ENCODE data around the gene NID1.
"Not testable (repeated sequence)": the region's sequence is repeated elsewhere in the genome, so short reads cannot be mapped to it uniquely, and the experiment has no call there.

NID1 gene

DNA sequence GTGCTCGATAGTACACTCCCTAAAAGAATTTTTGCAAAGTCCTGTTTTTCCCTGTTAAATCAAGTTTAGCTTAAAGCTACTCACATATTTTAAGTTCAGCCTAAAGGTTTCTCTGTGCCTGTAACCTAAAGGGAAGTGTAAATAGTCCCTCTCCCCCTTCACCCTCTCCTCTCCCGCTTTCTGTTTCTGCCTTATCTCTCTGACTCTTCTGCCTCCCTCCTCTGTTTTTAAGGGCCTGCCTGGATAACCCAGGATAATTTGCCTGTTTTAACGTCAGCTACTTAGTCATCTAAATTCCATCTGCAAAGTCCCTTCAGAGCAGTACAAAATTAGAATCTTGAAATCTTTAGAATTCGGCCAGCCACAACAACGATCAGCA is 92.6 kb downstream of the NID1 start:
- Histone ChIP-seq H3K27me3 (ENCODE audit: control insufficient read depth in 1 of 2, insufficient read depth in 2 of 2, low read length in 2 of 2) (no peaks in the 10 kb centered on the region), H3K4me3 (ENCODE audit: low read depth in 1 of 2, low read length in 2 of 2) (peak overlapping the region; percentile 29 to 76), H3K4me1 (ENCODE audit: insufficient read depth, low read length) (peaks cover 7% of the 10 kb centered on the region), H3K27ac (ENCODE audit: low read depth, low read length) (peak overlapping the region; percentile 75), H3K9ac (ENCODE audit: low read length) (peak overlapping the region; percentile 81), H3K9me3 (ENCODE audit: low read length) (no peaks in the 10 kb centered on the region), H3K36me3 (ENCODE audit: insufficient read depth, low read length) (peaks cover 21% of the 10 kb centered on the region)

DNA sequence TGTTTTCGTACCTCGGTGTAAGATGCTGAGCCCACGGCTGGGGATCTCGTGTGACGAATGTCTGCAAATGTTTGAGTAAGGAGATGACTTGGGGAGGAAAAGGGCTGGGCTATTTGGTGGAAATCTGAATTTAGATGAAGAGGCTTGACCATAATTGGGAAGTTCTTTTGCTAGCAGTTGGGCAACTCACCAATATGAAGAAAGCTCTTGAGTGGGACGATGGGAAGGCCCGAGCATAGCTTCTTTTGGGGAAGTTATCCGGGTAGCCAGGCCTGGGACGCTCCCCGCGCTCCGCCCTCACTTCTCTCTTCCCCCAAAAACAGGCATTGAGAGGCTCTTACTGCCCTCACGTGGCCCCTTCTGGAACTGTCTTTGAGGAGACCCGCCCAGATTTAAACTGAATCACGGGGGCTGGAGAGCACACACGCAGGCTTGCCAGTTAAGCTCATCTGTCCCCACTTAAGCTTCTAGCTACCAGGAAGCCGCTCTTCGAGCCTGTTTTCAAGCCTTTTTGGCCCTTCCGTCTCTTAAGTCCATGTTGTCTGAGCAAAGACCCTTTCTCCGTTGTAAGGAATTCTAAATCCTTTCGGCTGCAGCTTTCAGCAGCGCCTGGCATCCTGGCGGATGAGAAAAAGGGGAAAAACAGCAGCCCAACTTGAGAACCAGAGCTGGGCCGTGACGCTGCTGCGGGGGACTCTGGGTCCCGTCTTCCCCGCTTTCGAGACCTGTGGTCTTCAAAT is 93.1 kb downstream of the NID1 start:
- H3K4me3 ChIP-seq (ENCODE audit: low read depth in 1 of 2, low read length in 2 of 2): peak overlapping the region; percentile 29 to 76
- H3K4me1 ChIP-seq (ENCODE audit: insufficient read depth, low read length): peaks cover 7% of the 10 kb centered on the region
- H3K27ac ChIP-seq (ENCODE audit: low read depth, low read length): peak overlapping the region; percentile 75
- peaks cover 15% of the 10 kb centered on the region for H3K36me3 ChIP-seq (ENCODE audit: insufficient read depth, low read length)
- no peaks in the 10 kb centered on the region for H3K27me3 ChIP-seq (ENCODE audit: control insufficient read depth in 1 of 2, insufficient read depth in 2 of 2, low read length in 2 of 2)
- H3K9me3 ChIP-seq (ENCODE audit: low read length): no peaks in the 10 kb centered on the region
- H3K9ac ChIP-seq (ENCODE audit: low read length): peak overlapping the region; percentile 81

DNA sequence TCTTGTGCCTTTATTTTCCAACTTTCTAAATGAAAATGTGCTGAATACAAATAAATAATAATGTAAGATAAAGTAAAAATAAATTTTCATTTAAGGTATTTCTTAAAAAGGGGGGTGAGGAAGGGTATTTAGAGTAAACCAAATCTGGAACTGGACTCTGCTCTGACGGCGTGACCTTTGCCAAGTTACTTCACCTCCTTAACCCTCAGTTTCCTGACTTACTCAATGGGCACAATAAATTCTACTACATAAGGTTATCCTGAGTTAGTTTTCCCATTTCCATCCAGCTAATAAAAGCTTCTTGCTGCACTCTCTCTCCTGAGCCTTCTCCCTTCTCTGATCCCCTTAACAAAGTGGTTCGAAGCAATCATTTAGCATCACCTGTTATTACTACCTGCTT is 93.9 kb downstream of the NID1 start:
- H3K9ac ChIP-seq (ENCODE audit: low read length): peak overlapping the region; percentile 81
- H3K9me3 ChIP-seq (ENCODE audit: low read length): no peaks in the 10 kb centered on the region
- peaks cover 7% of the 10 kb centered on the region for H3K4me1 ChIP-seq (ENCODE audit: insufficient read depth, low read length)
- H3K27me3 ChIP-seq (ENCODE audit: control insufficient read depth in 1 of 2, insufficient read depth in 2 of 2, low read length in 2 of 2): no peaks in the 10 kb centered on the region
- peak overlapping the region in 1 of 2 donors; percentile 76 for H3K4me3 ChIP-seq (ENCODE audit: low read depth in 1 of 2, low read length in 2 of 2)
- peak overlapping the region; percentile 52 for H3K27ac ChIP-seq (ENCODE audit: low read depth, low read length)
- peaks cover 8% of the 10 kb centered on the region for H3K36me3 ChIP-seq (ENCODE audit: insufficient read depth, low read length)

- Histone ChIP-seq H3K9ac (ENCODE audit: low read length) (no peak overlapping the region), H3K27me3 (ENCODE audit: control insufficient read depth in 1 of 2, insufficient read depth in 2 of 2, low read length in 2 of 2) (no peaks in the 10 kb centered on the region), H3K9me3 (ENCODE audit: low read length) (no peaks in the 10 kb centered on the region), H3K4me3 (ENCODE audit: low read depth in 1 of 2, low read length in 2 of 2) (no peak overlapping the region), H3K27ac (ENCODE audit: low read depth, low read length) (no peak overlapping the region), H3K4me1 (ENCODE audit: insufficient read depth, low read length) (peaks cover 7% of the 10 kb centered on the region), H3K36me3 (ENCODE audit: insufficient read depth, low read length) (no peaks in the 10 kb centered on the region)
Observed at GRCh38 chr1:235968831-235969230, 96.1 kb downstream of the NID1 start.

DNA sequence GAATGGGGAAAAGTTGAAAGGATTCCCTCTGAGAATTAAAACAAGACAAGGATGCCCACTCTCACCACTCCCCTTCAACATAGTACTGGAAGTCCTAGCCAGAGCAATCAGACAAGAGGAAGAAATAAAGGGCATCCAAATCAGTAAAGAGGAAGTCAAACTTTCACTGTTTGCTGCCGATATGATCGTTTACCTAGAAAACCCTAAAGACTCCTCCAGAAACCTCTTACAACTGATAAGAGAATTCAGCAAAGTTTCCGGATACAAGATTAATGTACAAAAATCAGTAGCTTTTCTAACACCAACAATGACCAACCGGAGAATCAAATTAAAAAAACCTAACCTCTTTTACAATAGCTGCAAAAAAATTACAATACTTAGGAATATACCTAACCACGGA is 98.8 kb downstream of the NID1 start:
- not testable (repeated sequence) for H3K27me3 ChIP-seq (ENCODE audit: control insufficient read depth in 1 of 2, insufficient read depth in 2 of 2, low read length in 2 of 2); H3K27ac ChIP-seq (ENCODE audit: low read depth, low read length); H3K4me1 ChIP-seq (ENCODE audit: insufficient read depth, low read length); H3K9me3 ChIP-seq (ENCODE audit: low read length); H3K36me3 ChIP-seq (ENCODE audit: insufficient read depth, low read length); H3K4me3 ChIP-seq (ENCODE audit: low read depth in 1 of 2, low read length in 2 of 2); H3K9ac ChIP-seq (ENCODE audit: low read length)

- Histone ChIP-seq H3K4me3 (ENCODE audit: low read depth in 1 of 2, low read length in 2 of 2) (no peak overlapping the region), H3K36me3 (ENCODE audit: insufficient read depth, low read length) (no peaks in the 10 kb centered on the region), H3K27me3 (ENCODE audit: control insufficient read depth in 1 of 2, insufficient read depth in 2 of 2, low read length in 2 of 2) (no peaks in the 10 kb centered on the region), H3K4me1 (ENCODE audit: insufficient read depth, low read length) (no peaks in the 10 kb centered on the region), H3K9ac (ENCODE audit: low read length) (no peak overlapping the region), H3K9me3 (ENCODE audit: low read length) (no peaks in the 10 kb centered on the region), H3K27ac (ENCODE audit: low read depth, low read length) (no peak overlapping the region)
Observed at GRCh38 chr1:235960809-235961208, 104.1 kb downstream of the NID1 start.

- no peaks in the 10 kb centered on the region for H3K27me3 ChIP-seq (ENCODE audit: control insufficient read depth in 1 of 2, insufficient read depth in 2 of 2, low read length in 2 of 2)
- no peaks in the 10 kb centered on the region for H3K36me3 ChIP-seq (ENCODE audit: insufficient read depth, low read length)
- H3K9me3 ChIP-seq (ENCODE audit: low read length): no peaks in the 10 kb centered on the region
- H3K4me1 ChIP-seq (ENCODE audit: insufficient read depth, low read length): no peaks in the 10 kb centered on the region
- H3K4me3 ChIP-seq (ENCODE audit: low read depth in 1 of 2, low read length in 2 of 2): no peak overlapping the region
- H3K27ac ChIP-seq (ENCODE audit: low read depth, low read length): no peak overlapping the region
- H3K9ac ChIP-seq (ENCODE audit: low read length): no peak overlapping the region
Observed at GRCh38 chr1:235958021-235958420, 106.9 kb downstream of the NID1 start.

GRCh38 chr1:235955777-235956176 is 109.1 kb downstream of the NID1 start:
- Histone ChIP-seq H3K27me3 (ENCODE audit: control insufficient read depth in 1 of 2, insufficient read depth in 2 of 2, low read length in 2 of 2) (no peaks in the 10 kb centered on the region), H3K9me3 (ENCODE audit: low read length) (no peaks in the 10 kb centered on the region), H3K4me1 (ENCODE audit: insufficient read depth, low read length) (no peaks in the 10 kb centered on the region), H3K9ac (ENCODE audit: low read length) (no peak overlapping the region), H3K27ac (ENCODE audit: low read depth, low read length) (no peak overlapping the region), H3K4me3 (ENCODE audit: low read depth in 1 of 2, low read length in 2 of 2) (no peak overlapping the region), H3K36me3 (ENCODE audit: insufficient read depth, low read length) (no peaks in the 10 kb centered on the region)

- no peaks in the 10 kb centered on the region for H3K9me3 ChIP-seq (ENCODE audit: low read length)
- no peaks in the 10 kb centered on the region for H3K4me1 ChIP-seq (ENCODE audit: insufficient read depth, low read length)
- no peak overlapping the region for H3K9ac ChIP-seq (ENCODE audit: low read length)
- no peak overlapping the region for H3K4me3 ChIP-seq (ENCODE audit: low read depth in 1 of 2, low read length in 2 of 2)
- H3K36me3 ChIP-seq (ENCODE audit: insufficient read depth, low read length): no peaks in the 10 kb centered on the region
- H3K27me3 ChIP-seq (ENCODE audit: control insufficient read depth in 1 of 2, insufficient read depth in 2 of 2, low read length in 2 of 2): no peaks in the 10 kb centered on the region
- no peak overlapping the region for H3K27ac ChIP-seq (ENCODE audit: low read depth, low read length)
Observed at GRCh38 chr1:235954306-235955283, 110.3 kb downstream of the NID1 start.

- H3K27ac ChIP-seq (ENCODE audit: low read depth, low read length): no peak overlapping the region
- H3K9me3 ChIP-seq (ENCODE audit: low read length): no peaks in the 10 kb centered on the region
- no peak overlapping the region for H3K4me3 ChIP-seq (ENCODE audit: low read depth in 1 of 2, low read length in 2 of 2)
- no peaks in the 10 kb centered on the region for H3K27me3 ChIP-seq (ENCODE audit: control insufficient read depth in 1 of 2, insufficient read depth in 2 of 2, low read length in 2 of 2)
- H3K4me1 ChIP-seq (ENCODE audit: insufficient read depth, low read length): no peaks in the 10 kb centered on the region
- H3K9ac ChIP-seq (ENCODE audit: low read length): no peak overlapping the region
- no peaks in the 10 kb centered on the region for H3K36me3 ChIP-seq (ENCODE audit: insufficient read depth, low read length)
Observed at GRCh38 chr1:235953801-235954200, 111.1 kb downstream of the NID1 start.

DNA sequence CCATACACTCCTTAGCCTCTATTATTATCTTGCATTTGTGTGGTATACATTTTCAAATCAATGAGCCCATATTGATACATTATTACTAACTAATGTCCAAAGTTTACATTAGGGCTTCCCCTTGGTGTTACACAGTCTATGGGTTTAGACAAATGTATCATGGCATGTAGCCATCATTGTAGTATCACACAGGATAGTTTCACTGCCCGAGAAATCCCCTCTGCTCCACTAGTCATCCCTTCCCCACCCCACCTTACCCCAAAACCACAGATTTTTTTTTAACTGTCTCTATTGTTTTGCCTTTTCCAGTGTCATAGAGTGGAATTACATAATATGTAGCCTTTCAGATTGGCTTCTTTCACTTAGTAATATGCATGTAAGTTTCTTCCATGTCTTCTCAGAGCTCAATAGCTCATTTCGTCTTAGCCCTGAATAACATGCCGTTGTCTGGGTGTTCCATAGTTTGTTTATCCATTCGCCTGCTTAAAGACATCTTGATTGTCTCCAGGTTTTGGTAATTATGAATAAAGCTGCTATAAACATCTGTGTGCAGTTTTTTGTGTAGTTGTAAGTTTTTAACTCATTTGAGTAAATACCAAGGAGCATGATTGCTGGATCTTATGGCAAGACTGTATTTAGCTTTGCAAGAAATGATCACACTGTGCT is 111.8 kb downstream of the NID1 start:
- no peaks in the 10 kb centered on the region for H3K4me1 ChIP-seq (ENCODE audit: insufficient read depth, low read length)
- no peaks in the 10 kb centered on the region for H3K9me3 ChIP-seq (ENCODE audit: low read length)
- H3K27me3 ChIP-seq (ENCODE audit: control insufficient read depth in 1 of 2, insufficient read depth in 2 of 2, low read length in 2 of 2): no peaks in the 10 kb centered on the region
- no peak overlapping the region for H3K27ac ChIP-seq (ENCODE audit: low read depth, low read length)
- no peak overlapping the region for H3K4me3 ChIP-seq (ENCODE audit: low read depth in 1 of 2, low read length in 2 of 2)
- no peak overlapping the region for H3K9ac ChIP-seq (ENCODE audit: low read length)
- no peaks in the 10 kb centered on the region for H3K36me3 ChIP-seq (ENCODE audit: insufficient read depth, low read length)
